H1 (cell line): ENCODE data around the gene NELFA.
A peak's percentile ranks its signal among the peaks of the same experiment; 100 is the strongest.

Source experiments
- CTCF ChIP-seq, 3 experiments: IDR thresholded peaks; 1 replicate in 2 of 3; 2 replicates in 1 of 3; pipeline versions ENCODE4 v1.5.1 to v1.6.1; 2011; ENCODE audit warnings: low read length in 3 of 3, mild to moderate bottlenecking in 3 of 3, inconsistent platforms in 2 of 3, low read depth in 1 of 3, moderate library complexity in 1 of 3; ENCODE audit not compliant: insufficient read depth in 1 of 3; ENCODE audit errors: control extremely low read depth in 1 of 3
- EP300 ChIP-seq, 2 experiments: IDR thresholded peaks; 1 replicate in 1 of 2; 2 replicates in 1 of 2; pipeline ENCODE4 v1.6.1; 2011 to 2012; ENCODE audit warnings: low read depth in 2 of 2, low read length in 2 of 2, mild to moderate bottlenecking in 2 of 2, borderline replicate concordance in 1 of 2, inconsistent platforms in 1 of 2, moderate library complexity in 1 of 2
- EZH2 ChIP-seq: fragments of 200-600 bp; sonication (generic); IDR thresholded peaks from 2 replicates; pipeline ENCODE4 v1.7.1; 2012; ENCODE audit warnings: low read depth, mild to moderate bottlenecking, moderate library complexity, low read length, inconsistent platforms; ENCODE audit not compliant: severe bottlenecking
- KDM1A ChIP-seq: fragments of 200-600, 300-600 bp; sonication (generic); IDR thresholded peaks from 2 replicates; pipeline ENCODE4 v1.7.1; 2016; ENCODE audit warnings: mild to moderate bottlenecking, low read length, borderline replicate concordance
- MAFK ChIP-seq: IDR thresholded peaks from 2 replicates; pipeline ENCODE4 v1.6.1; 2012; ENCODE audit warnings: low read depth, mild to moderate bottlenecking, improper control_type of control experiment, low read length
- MAX ChIP-seq: IDR thresholded peaks from 2 replicates; pipeline ENCODE4 v1.6.1; 2012; ENCODE audit warnings: inconsistent platforms
- POLR2A ChIP-seq, 2 experiments: IDR thresholded peaks; 1 replicate in 1 of 2; 2 replicates in 1 of 2; pipeline ENCODE4 v1.6.1; 2011; ENCODE audit warnings: low read depth in 2 of 2, low read length in 2 of 2, mild to moderate bottlenecking in 2 of 2; ENCODE audit errors: control extremely low read depth in 1 of 2
- POLR2AphosphoS5 ChIP-seq: IDR thresholded peaks from 2 replicates; pipeline ENCODE4 v1.6.1; 2011; ENCODE audit warnings: low read depth, low read length
- RAD21 ChIP-seq, 2 experiments: IDR thresholded peaks in 1 of 2; conservative IDR thresholded peaks in 1 of 2; 2 replicates each; pipeline ENCODE4 v1.6.1; 2011; ENCODE audit warnings: low read depth in 2 of 2, low read length in 2 of 2, improper control_type of control experiment in 1 of 2, inconsistent platforms in 1 of 2, mild to moderate bottlenecking in 1 of 2, moderate library complexity in 1 of 2
- SIN3A ChIP-seq, 2 experiments: IDR thresholded peaks in 1 of 2; conservative IDR thresholded peaks in 1 of 2; 2 replicates each; pipeline ENCODE4 v1.6.1; 2011 to 2012; ENCODE audit warnings: low read length in 2 of 2, improper control_type of control experiment in 1 of 2, low read depth in 1 of 2, mild to moderate bottlenecking in 1 of 2
- SUZ12 ChIP-seq: fragments of 200-600 bp; sonication (generic); IDR thresholded peaks from 2 replicates; pipeline ENCODE4 v1.6.1; 2012; ENCODE audit warnings: mild to moderate bottlenecking, inconsistent platforms, low read length, moderate library complexity, mixed read lengths
- TAF1 ChIP-seq: IDR thresholded peaks from 2 replicates; pipeline ENCODE4 v1.6.1; 2011; ENCODE audit warnings: mild to moderate bottlenecking, low read depth, low read length
- YY1 ChIP-seq: IDR thresholded peaks from 2 replicates; pipeline ENCODE4 v1.6.1; 2011; ENCODE audit warnings: low read depth, mild to moderate bottlenecking, low read length

GRCh38 chr4:2041239-2042130 is 32.7 kb upstream of the NELFA start:
- TF ChIP-seq EP300 (IDR thresholded peaks at IDR 0.05; ENCODE audit: borderline replicate concordance in 1 of 2, low read depth in 2 of 2, low read length in 2 of 2) (no peak), MAFK (no peak), KDM1A (no peak), POLR2A (IDR thresholded peaks at IDR 0.05; ENCODE audit: control extremely low read depth in 1 of 2, low read depth in 2 of 2, low read length in 2 of 2) (no peak), CTCF (IDR thresholded peaks at IDR 0.05; ENCODE audit: control extremely low read depth in 1 of 3, insufficient read depth in 1 of 3, low read depth in 1 of 3, low read length in 3 of 3) (0 out of 4 replicates have a peak, but pooled peaks of 1 of the 3 experiments have one; percentile 23), YY1 (0 out of 2 replicates have a peak, but pooled peaks have one; percentile 32), SIN3A (conservative IDR thresholded peaks at IDR 0.05 in 1 of 2, IDR thresholded peaks at IDR 0.05 in 1 of 2; ENCODE audit: low read depth in 1 of 2, low read length in 2 of 2) (peak; percentile 52 to 69; a peak in 1 of 4 replicates), TAF1 (peak; percentile 55; the same call in 1 of the 2 replicates), RAD21 (IDR thresholded peaks at IDR 0.05 in 1 of 2, conservative IDR thresholded peaks at IDR 0.05 in 1 of 2; ENCODE audit: low read depth in 2 of 2, low read length in 2 of 2) (no peak), SUZ12 (no peak; the same call in 1 of the 2 replicates), EZH2 (peak; percentile 55), POLR2AphosphoS5 (no peak), MAX (no peak; the same call in 1 of the 2 replicates)
